HG02852 (cell line): ENCODE results near the gene MUC5B.

Experiments
- ATAC-seq: cut with Tn5 transposase; IDR thresholded peaks from one replicate; pipeline ENCODE4 v1.9.1; 2021; ENCODE audit warnings: mild to moderate bottlenecking, moderate library complexity; ENCODE audit not compliant: unreplicated experiment

MUC5B gene

DNA sequence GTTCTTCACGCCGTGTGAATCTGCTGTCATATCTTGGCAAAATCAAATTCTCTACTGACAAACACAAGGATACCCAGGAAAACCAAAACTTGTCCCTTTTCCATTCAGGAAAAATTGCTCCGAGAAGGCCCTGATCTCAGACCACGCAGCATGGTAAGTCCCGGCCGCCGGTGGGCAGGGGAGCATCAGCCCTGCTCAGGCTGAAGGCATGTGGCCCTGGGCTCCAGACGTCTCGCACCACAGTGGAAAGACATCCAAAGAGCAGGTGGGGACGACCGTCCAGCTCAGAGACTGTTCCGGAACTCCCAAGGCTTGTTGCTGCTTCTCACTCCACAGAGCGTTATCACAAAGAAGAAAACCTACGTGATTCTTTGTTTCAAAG lies 56.8 kb downstream of the MUC5B start:
- ATAC-seq = no peak

DNA sequence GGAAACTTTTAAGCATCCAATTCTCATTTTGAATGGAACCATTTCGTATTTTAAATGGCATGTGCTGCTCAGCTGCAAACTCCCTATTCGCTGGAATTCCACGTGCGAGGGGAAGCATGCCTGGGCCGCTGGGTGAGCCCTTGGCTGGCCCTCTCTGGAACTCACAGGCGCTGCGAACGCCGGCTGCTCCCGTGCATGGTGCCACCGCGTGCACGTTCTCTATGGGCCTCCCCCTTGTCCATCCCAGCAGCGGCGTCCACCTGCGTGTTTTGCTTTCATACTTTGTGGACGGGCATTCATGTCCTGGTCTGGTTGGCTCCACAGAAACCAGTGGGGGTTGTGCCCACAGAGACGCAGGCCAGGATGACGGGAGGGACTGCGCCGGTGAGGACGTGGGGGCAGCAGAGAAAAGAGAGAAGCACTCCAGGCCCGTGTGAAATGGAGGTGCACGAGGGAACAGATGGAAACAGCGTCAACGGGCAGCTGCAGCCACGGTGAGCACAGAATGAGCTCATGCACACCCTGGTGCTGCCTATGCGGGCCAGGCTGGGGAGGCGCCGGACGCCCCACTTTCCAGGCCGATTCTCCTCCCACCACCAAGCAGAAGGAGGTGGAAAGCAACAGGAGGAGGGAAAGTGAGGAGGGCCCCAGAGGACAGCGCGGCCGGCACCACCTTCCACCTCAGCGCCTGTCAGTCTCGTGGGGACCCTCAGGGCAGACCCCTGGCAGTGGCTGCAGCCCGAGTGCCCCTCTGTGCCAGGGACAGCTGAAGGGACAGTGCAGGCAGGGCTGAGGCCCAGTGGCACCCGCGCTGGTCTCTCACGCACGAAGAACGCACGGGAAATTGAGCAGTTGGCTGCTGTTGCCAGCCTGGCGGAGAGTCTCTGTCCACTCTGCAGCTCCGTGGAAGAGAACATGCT lies 57.5 kb downstream of the MUC5B start:
- ATAC-seq = no peak

DNA sequence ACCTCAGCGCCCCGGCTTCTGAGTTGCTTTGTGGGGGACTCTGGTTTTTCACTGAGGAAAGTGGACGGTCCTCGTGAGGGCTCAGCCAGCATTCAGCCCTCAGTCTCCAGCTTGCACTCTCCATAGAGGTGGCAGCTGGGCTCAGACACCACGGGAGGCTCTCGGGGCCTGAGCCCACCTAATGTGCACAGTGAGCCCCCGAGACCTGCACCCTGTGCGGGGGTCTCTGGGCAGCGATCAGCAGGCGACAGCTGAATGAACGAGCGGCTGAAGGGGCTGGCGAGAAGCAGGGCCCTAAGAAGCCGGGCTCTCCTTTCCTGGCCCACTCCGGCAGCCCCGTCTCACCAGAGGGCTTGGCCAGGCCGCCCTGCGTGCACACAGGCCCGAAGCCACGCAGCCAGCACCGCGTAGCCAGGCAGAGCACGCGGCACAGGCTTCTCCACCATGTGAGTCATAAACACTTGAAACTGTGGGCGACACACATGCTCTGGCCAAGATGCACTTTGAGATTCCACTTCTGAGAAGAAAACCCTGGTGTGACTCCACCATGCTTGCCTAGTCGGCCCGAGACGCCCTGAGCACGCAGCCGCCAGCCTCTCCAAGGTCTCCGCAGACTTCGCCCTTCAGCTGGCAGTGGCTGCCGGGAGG lies 58.6 kb downstream of the MUC5B start:
- no peak for ATAC-seq

DNA sequence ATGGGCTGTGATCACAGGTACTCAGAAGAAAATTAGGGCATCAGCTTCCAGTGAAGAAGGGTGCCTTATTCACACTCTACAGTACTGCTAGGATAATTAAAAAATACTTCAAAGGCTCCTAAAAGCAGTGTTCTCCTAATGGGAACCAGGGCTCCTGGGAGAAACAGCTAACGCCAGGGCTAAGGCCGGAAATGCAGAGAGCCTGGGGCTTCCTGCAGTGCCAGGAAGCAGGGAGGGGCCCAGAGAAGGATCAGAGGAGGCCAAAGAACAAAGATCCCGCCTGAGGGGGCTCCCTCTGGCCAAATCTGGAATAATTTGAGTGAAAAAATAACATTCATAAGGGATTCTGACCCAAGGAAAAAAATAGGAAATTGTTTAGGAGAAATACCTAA lies 59.1 kb downstream of the MUC5B start:
- ATAC-seq = no peak

DNA sequence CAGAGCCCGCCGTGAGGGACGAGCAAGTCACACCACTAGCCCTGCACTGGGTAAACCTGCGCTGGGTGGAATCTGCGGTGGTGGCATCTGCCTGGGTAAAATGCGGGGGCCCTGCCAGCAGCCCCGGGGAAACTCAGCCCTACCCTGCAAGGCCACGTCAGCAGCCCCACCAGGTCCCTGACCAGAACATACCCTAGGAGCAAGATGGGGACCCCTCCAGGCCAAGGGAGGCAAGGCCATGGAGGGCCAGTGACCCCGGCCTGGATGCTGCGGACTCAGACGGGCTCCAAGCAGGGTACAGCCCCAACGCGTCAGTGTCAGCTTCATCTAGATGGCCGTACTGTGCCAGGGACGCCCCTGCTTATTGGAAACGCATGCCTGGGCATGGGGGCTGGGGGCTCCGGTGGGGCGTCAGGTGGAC lies 60.2 kb downstream of the MUC5B start:
- ATAC-seq = no peak

DNA sequence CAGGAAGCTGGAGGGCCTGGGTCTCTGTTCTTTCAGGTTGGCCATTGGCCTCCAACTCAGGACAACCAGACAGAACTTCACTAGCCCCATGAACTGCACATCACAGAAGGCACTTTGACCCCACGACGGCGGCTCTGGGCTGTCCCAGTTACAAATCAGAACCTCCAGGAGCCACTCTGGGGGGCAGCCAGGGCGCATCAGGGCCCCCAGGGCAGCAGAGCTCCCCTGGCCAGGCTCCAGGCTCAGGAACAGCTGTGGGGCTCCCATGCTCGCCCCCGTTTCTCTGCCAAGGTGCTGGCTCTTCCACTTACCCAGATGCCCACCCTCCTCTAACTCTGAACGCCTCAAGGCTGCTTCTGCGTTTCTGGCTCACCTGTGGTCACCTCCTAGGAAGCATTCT lies 61.0 kb downstream of the MUC5B start:
- no peak for ATAC-seq

DNA sequence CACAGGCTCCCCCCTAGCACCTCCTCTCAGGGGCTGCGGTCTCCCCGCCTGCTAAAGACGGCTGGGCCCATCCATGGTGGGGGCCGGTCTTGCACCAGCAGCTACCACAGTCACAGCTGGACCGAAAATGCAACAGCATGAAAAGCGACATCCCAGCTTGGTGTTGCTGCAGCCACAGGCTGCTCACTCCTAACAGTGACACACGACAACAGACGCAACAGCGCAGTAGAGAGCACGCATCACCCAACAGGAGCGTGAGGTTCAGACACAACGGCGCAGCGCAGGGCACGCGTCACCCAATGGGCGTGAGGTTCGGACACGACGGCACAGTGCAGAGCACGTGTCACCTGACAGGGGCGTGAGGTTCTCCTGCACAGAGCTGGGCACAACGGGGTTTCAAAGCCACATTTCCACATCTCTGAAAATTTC lies 62.5 kb downstream of the MUC5B start:
- no peak for ATAC-seq

DNA sequence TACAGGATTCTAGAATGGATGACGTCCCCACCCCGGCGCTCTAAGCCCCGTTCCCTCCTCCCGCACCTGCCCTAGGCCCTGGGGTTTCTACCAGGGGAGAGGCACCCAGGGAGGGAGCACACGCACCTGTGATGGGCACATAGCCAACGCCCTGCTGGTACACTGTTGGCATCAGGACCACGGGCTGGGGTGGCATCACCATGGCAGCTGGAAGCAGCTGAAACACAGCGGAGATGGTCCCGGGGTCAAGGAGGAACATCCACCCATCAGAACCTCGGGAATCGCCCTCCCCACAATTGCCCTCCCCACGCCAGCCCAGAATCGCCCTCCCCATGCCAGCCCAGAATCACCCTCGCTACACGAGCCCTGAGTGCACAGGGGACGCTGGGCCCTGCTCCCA lies 63.0 kb downstream of the MUC5B start:
- no peak for ATAC-seq

DNA sequence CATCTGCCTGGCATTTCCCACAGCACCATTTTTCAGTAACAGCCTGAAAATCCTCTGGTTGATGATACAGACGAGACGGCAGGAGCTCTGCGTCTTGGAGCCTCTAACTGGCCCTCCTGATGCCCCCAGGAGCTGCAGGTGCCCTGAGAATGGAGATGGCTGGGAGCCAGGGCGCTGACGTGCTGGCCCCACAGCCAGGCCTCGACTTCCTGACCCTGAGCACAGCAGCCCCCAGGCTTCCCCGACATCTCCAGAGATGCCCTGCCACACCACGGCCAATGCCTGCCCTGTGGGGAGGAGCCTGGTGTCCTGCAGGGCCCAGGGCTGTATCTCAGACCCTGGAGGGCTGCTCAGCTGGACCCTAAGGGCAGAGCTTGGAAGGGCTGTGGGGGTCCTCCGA lies 65.1 kb downstream of the MUC5B start:
- ATAC-seq = no peak

DNA sequence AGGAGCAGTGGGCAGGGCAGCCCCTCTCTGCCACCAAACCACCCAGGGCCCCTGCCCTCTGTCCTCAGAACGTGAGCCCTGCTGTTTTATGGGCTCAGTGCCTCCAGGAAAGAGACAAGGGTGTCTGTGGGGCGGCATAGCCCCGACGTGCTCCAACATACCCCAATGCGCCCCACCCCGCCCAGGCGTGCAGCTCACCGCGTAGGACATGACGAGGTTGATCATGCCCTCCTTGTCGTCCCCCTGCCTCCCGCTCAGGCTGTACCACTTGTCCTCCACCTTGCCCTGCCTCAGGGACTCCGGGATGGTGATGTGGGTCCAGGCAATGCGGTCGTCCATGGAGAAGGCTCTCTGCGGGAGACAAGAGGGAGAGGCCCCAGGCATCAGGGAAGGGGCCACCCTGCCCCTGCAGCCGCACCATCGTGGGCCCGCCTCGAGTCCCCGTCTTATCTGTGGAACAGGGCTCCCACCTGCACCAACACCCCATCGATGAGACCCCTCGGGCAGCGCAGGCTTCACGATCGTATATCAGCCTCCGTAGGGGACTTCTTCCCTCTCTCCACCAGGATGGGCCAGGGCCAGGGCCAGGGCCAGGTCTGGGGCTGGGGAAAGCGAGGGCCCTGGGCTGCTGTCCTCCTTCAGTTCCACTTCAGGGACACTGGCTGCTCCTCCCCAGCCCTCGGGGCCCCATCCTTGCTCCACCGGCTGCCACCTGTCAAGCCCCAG lies 65.7 kb downstream of the MUC5B start:
- ATAC-seq = no peak

DNA sequence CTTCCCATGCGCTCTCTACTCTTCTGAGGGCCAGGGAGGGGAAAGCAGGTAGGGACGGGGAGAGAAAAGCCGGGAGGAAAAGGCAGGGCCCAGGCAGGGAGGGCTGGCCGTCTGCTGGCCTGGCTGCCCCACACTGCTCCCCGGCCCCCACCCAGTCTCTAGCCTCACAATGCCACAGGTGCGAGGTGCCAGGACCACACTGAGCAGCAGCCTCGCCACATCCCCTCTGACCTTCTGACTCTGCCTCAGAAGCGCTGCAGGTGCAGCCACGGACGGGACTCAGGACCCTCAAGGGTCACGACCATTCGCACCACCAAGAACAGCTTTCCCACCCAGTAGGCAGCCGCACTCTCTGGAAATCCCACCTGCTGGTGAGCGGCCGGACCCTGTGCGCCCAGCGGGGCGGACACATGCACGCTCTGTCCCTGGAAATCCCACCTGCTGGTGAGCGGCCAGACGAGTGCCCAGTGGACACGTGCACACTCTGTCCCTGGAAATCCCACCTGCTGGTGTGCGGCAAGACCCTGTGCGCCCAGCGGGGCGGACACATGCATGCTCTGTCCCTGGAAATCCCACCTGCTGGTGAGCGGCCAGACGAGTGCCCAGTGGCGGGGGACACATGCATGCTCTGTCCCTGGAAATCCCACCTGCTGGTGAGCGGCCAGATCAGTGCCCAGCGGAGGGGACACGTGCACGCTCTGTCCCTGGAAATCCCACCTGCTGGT lies 66.5 kb downstream of the MUC5B start:
- no peak for ATAC-seq

DNA sequence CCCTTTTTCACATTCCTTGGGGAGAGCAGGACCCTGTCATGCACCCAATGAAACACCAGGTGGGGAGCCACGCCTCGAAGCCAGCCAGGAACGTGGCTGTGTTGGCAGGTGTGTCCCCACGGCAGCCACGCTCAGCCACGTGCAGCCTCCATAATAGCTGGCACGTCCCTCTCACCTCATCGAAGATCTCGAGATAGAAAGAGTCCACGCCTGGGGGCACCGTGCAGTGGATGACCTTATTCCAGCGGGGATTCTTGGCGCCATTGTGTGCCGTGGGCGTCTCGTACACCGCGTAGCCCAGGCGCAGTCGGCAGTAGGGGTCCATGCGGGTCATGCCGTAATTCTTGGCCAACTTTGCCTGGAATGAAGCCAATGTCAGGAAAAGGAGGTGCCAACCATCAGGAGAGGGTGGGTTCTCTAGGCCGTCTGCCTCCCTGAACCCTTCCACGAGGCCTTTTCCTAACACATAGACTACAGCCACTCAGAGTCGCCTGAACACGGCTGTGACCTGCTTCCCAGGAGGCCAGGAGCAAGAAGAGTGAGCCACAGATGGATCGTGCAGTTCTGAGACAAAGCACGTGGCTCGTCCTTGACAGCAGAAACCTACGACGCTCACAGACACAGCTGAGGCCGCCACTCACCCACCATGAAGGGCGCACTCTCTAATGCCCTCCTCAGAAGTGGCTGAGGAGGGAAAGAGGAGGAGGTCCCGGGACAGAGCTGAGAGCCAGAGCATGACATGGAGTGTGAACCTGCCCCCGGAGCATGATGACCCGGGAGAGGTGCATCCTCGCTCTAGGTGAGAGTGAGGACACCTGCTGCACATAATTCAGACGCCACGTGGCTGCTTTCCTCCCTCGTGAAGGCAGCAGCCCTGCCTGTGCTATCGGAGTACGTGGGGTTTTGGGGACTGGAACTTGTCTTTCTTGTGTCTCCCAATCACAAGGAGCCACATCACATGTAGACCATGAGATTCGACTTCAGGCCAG lies 67.5 kb downstream of the MUC5B start:
- no peak for ATAC-seq

DNA sequence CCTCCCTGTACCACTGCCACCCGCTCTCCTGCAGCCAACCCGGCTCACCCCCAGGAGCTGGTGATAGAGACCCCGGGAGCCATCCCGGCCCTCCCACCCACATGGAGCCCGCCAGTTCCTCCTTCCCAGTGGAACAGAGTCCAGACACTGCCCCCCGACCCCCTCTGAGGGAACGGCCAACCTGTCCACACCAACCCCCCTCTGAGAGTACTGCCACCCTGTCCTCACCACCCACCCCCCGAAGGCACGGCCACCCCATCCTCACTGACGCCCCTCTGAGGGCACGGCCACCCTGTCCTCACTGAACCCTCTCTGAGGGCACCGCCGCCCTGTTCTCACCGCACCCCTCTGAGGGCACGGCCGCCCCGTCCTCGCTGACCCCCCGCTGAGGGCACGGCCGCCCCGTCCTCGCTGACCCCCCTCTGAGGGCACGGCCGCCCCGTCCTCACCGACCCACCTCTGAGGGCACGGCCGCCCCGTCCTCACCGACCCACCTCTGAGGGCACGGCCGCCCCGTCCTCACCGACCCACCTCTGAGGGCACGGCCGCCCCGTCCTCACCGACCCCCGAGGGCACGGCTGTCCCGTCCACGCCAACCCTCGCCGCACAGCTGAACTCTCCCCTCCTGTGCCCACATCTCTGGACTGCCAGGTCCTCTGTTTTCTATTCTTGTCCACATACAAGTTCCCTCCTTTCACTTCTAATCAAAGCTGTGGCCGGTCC lies 68.6 kb downstream of the MUC5B start:
- no peak for ATAC-seq

DNA sequence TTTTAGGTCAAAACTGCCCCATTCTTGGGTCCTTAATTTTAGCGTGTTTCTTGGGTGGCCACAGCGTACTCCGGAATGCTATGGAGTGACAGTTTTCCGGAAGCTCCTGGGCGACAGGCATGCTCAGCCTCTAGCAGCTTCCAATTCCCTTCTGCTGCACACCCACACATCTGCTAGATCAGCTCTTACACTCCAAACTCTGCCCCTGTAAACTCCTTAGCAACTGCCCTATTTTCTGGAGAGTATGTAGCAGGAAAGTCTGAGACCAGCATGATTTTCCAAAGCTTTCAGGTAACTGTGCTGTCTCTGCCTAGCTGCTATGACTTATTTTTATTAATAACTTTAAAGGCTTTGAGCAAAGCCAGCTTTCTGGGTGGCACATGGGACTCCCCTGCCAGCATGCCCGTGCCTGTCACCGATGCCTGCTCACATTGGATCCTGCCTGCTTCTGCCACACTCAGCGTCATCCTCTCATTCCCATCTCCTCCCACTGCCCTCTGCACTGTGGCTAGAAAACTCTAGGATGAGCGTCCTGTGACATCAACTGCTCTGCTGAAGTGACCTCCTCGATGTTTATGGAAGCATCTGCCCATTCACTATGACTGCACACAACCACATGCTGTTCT lies 69.3 kb downstream of the MUC5B start:
- ATAC-seq = no peak

DNA sequence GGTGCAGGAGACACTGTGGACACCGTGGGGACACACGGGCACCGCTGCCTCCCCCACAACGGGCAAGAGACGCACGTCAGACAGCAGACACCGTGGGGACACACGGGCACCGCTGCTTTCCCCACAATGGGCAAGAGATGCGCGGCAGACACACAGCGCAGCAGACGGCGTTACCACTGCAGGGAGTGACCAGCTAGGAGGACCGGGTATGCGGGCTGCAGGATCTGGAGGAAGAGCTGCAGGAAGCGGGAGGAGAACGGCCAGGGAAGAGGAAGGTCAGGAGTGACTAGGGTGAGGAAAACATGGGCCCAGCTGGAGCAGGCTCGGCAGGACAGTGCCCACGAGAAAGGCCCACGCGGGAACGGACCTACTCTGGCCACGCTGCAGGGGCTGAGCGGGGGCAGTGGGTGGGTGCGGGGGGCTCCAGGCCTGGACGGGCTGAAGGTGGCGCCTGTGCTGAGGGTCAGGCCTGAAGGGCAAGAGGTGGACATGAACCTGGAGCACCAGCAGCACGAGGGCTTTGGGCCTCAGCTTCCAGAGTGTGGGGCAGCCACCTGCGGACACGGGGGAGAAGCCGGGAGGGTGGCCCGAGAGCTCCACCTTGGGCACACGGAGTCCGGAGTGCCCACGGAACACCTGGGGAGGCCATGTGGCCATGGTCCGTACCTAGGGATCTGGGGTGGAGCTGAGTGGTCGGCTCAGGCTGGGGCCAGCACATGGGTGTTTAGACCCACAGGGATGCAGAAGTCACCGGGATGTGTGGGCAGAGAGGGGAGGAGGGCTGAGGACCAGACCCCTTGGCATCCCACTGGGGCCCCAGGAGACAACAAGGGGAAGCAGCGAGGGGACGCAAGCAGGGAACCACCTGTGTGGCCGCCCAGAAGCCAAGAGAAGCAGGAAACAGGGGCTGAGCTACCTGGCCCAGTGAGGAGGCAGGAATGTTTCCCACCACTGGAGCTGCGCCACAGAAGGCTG lies 70.1 kb downstream of the MUC5B start:
- ATAC-seq = no peak

DNA sequence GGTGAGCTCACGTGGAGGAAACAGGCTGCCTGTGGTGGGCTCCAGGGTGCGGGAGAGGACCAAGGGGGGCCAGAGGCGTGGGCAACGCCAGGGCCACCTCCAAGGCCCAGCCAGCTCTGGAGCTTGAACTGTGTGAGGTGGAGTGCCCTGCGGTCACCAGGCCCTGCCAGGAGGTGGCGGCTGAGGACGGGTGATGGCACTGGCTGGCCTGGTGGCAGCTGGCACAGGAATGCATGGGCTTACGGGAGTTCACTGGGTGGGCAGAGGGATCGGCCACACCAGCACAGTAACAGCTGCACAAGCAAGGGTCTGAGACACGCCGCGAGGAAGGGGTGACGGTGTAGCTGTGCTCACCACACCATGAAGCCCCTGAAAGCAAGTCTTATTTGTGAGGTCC lies 70.8 kb downstream of the MUC5B start:
- no peak for ATAC-seq

DNA sequence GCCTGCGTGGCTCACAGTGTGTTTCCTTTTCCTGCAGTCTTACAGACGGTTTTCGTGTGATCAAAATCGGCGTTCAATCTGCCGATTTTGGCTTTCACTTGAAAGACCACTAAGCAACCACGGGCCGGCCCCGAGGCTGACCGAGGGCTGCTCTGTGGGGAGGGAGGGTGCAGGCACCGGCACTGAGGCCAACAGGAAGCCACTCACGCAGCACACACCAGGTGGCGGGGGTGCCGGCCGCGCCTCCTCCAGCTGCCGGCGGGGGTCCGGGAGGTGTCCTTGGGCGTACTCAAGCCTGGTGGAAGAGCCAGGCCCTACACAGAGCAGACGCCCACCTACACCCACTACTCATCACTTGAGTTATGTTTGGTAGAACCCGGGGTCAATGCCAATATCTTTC lies 72.2 kb downstream of the MUC5B start:
- no peak for ATAC-seq

DNA sequence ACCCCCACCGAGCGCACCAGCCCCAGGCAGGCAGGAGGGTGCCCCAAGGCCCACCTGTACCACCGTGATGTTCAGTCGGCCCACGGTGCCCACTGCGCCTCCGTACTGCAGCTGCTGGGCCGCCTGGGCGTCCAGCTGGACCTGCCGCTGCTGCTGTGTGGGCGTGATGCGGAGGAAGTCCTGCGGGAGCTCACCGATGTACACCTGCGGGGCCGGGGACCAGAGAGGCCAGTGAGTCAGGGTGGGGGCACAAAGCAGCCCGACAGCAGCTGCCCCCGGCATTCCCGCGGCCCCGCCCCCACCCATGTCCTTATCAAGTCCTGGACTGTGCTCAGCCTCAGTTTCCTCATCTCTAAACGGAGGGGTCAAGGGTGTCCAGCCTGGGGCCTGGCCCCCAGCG lies 72.7 kb downstream of the MUC5B start:
- no peak for ATAC-seq
